Mesendoderm (in vitro differentiated cells): ENCODE data around the gene NFIA.

Experiments
- DNase-seq: peaks from one replicate; pipeline ENCODE4 v3.0.0; 2013
- H2AK5ac ChIP-seq: 2 replicates; pipeline ENCODE4 v1.6.1; 2013; ENCODE audit warnings: low read length, inconsistent platforms
- H2BK120ac ChIP-seq: 2 replicates; pipeline ENCODE4 v1.6.1; 2013; ENCODE audit warnings: low read depth, mild to moderate bottlenecking, low read length, moderate library complexity, mixed read lengths
- H2BK15ac ChIP-seq: replicated peaks from 2 replicates; pipeline ENCODE4 v1.6.1; 2013; ENCODE audit warnings: low read depth, mild to moderate bottlenecking, moderate library complexity
- H2BK5ac ChIP-seq: 2 replicates; pipeline ENCODE4 v1.6.1; 2013; ENCODE audit warnings: low read length, inconsistent platforms
- H3K18ac ChIP-seq: 2 replicates; pipeline ENCODE4 v1.6.1; 2013; ENCODE audit warnings: mild to moderate bottlenecking, low read length, mixed read lengths
- H3K23ac ChIP-seq: one replicate; pipeline ENCODE4 v1.6.1; 2013; ENCODE audit warnings: low read length
- H3K27ac ChIP-seq: 2 replicates; pipeline ENCODE4 v1.5.1; 2013; ENCODE audit warnings: low read depth, mild to moderate bottlenecking, inconsistent platforms, low read length, moderate library complexity
- H3K27me3 ChIP-seq: 2 replicates; pipeline ENCODE4 v1.6.1; 2013; ENCODE audit warnings: low read length, control low read depth, mild to moderate bottlenecking, inconsistent platforms; ENCODE audit not compliant: insufficient read depth, poor library complexity
- H3K36me3 ChIP-seq: 2 replicates; pipeline ENCODE4 v1.6.1; 2013; ENCODE audit warnings: low read length, inconsistent platforms; ENCODE audit not compliant: control insufficient read depth, insufficient read depth
- H3K4ac ChIP-seq: one replicate; pipeline ENCODE4 v1.6.1; 2013; ENCODE audit warnings: low read depth, mild to moderate bottlenecking, low read length, moderate library complexity
- H3K4me1 ChIP-seq: 2 replicates; pipeline ENCODE4 v1.6.1; 2013; ENCODE audit warnings: low read depth, low read length, inconsistent platforms; ENCODE audit not compliant: control insufficient read depth
- H3K4me2 ChIP-seq: 2 replicates; pipeline ENCODE4 v1.6.1; 2013; ENCODE audit warnings: low read length
- H3K4me3 ChIP-seq: 2 replicates; pipeline ENCODE4 v1.5.1; 2013; ENCODE audit warnings: mild to moderate bottlenecking, low read length
- H3K56ac ChIP-seq: one replicate; pipeline ENCODE4 v1.6.1; 2013; ENCODE audit warnings: low read length
- H3K79me1 ChIP-seq: 2 replicates; pipeline ENCODE4 v1.6.1; 2013; ENCODE audit warnings: low read length, inconsistent platforms
- H3K79me2 ChIP-seq: 2 replicates; pipeline ENCODE4 v1.6.1; 2013; ENCODE audit warnings: mild to moderate bottlenecking, low read length; ENCODE audit not compliant: control insufficient read depth, insufficient read depth
- H3K9ac ChIP-seq: 2 replicates; pipeline ENCODE4 v1.6.1; 2013; ENCODE audit warnings: low read length, inconsistent platforms
- H4K5ac ChIP-seq: one replicate; pipeline ENCODE4 v1.6.1; 2013; ENCODE audit warnings: low read length
- H4K8ac ChIP-seq: one replicate; pipeline ENCODE4 v1.6.1; 2013; ENCODE audit warnings: low read depth, mild to moderate bottlenecking, control low read depth, low read length, moderate library complexity
- WGBS: extraction: QIAGEN DNeasy Blood & Tissue Kit; methylation state at CpG from one replicate; pipeline ENCODE4 v1.1.7; 2013; ENCODE audit warnings: low lambda C conversion rate, missing lambda C conversion rate; ENCODE audit not compliant: insufficient coverage; ENCODE audit errors: extremely low coverage; 5-methylcytosine and 5-hydroxymethylcytosine counted together

NFIA gene

GRCh38 chr1:61156576-61157467, 74.5 kb downstream of the NFIA start:
- no peak overlapping the region for H3K9ac ChIP-seq
- no peak overlapping the region for H4K5ac ChIP-seq
- H3K27me3 ChIP-seq: no peaks in the 10 kb centered on the region
- H3K79me2 ChIP-seq: no peaks in the 10 kb centered on the region
- no peak overlapping the region for H3K4me3 ChIP-seq
- no peak overlapping the region for H3K4me2 ChIP-seq
- H4K8ac ChIP-seq: no peak overlapping the region
- no peak for DNase-seq
- no peak overlapping the region for H3K23ac ChIP-seq
- no peak overlapping the region for H3K18ac ChIP-seq
- no peak overlapping the region for H2BK5ac ChIP-seq
- H2BK15ac ChIP-seq: no peak overlapping the region
- no peak overlapping the region for H3K4ac ChIP-seq
- H2AK5ac ChIP-seq: no peak overlapping the region
- H3K4me1 ChIP-seq: no peaks in the 10 kb centered on the region
- WGBS: no CpG with 5 or more reads among the region's 4 CpGs
- no peaks in the 10 kb centered on the region for H3K79me1 ChIP-seq
- H3K56ac ChIP-seq: no peak overlapping the region
- H3K36me3 ChIP-seq: no peaks in the 10 kb centered on the region
- H3K27ac ChIP-seq: no peak overlapping the region
- H2BK120ac ChIP-seq: no peak overlapping the region

- H2BK120ac ChIP-seq: no peak overlapping the region
- H3K36me3 ChIP-seq: no peaks in the 10 kb centered on the region
- H4K8ac ChIP-seq: no peak overlapping the region
- no peak overlapping the region for H3K56ac ChIP-seq
- H3K79me2 ChIP-seq: no peaks in the 10 kb centered on the region
- no peak for DNase-seq
- H4K5ac ChIP-seq: no peak overlapping the region
- H3K4me3 ChIP-seq: no peak overlapping the region
- H3K18ac ChIP-seq: no peak overlapping the region
- no peaks in the 10 kb centered on the region for H3K79me1 ChIP-seq
- no peak overlapping the region for H2AK5ac ChIP-seq
- H3K27ac ChIP-seq: no peak overlapping the region
- H3K23ac ChIP-seq: no peak overlapping the region
- no peak overlapping the region for H2BK5ac ChIP-seq
- no peak overlapping the region for H3K4ac ChIP-seq
- no peak overlapping the region for H3K9ac ChIP-seq
- no peak overlapping the region for H3K4me2 ChIP-seq
- no peaks in the 10 kb centered on the region for H3K27me3 ChIP-seq
- no peaks in the 10 kb centered on the region for H3K4me1 ChIP-seq
- H2BK15ac ChIP-seq: no peak overlapping the region
- WGBS: no CpG with 5 or more reads among the region's 3 CpGs
Measured at GRCh38 chr1:61157468-61157987, 75.2 kb downstream of the NFIA start.

- no peaks in the 10 kb centered on the region for H3K36me3 ChIP-seq
- H2BK5ac ChIP-seq: no peak overlapping the region
- no peak overlapping the region for H3K9ac ChIP-seq
- WGBS: no CpG with 5 or more reads among the region's 3 CpGs
- H3K79me2 ChIP-seq: no peaks in the 10 kb centered on the region
- H3K56ac ChIP-seq: no peak overlapping the region
- no peak for DNase-seq
- H2BK120ac ChIP-seq: no peak overlapping the region
- H3K18ac ChIP-seq: no peak overlapping the region
- no peak overlapping the region for H3K4ac ChIP-seq
- H4K8ac ChIP-seq: no peak overlapping the region
- no peak overlapping the region for H3K4me2 ChIP-seq
- H3K4me3 ChIP-seq: no peak overlapping the region
- no peak overlapping the region for H4K5ac ChIP-seq
- H3K23ac ChIP-seq: no peak overlapping the region
- H2AK5ac ChIP-seq: no peak overlapping the region
- no peak overlapping the region for H2BK15ac ChIP-seq
- H3K27me3 ChIP-seq: no peaks in the 10 kb centered on the region
- no peaks in the 10 kb centered on the region for H3K4me1 ChIP-seq
- H3K27ac ChIP-seq: no peak overlapping the region
- no peaks in the 10 kb centered on the region for H3K79me1 ChIP-seq
Measured at GRCh38 chr1:61158591-61158990, 76.2 kb downstream of the NFIA start.

DNA sequence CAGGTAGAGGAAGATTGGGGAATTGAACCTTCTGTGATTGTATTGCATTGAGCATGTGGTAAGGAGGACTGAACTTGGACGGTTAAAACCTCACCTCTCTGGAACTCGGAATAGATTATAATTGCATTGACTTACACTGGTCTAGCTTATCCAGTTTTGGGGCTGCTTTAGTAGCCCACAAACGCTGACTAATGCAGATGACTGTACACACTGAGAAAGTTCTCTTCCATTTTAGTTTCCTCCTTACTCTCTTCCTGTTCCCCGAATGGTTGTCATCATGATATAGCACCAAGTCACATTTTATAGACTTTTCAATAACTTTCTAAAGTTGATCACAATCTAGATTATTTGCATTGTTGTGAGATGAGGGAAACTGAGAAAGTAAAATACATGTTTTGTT, 78.2 kb downstream of the NFIA start:
- DNase-seq: no peak
- Histone ChIP-seq H4K5ac (no peak overlapping the region), H3K36me3 (no peaks in the 10 kb centered on the region), H3K4me3 (no peak overlapping the region), H2BK15ac (no peak overlapping the region), H2BK120ac (no peak overlapping the region), H3K56ac (no peak overlapping the region), H3K4me2 (no peak overlapping the region), H3K79me2 (no peaks in the 10 kb centered on the region), H3K18ac (no peak overlapping the region), H3K4me1 (no peaks in the 10 kb centered on the region), H3K9ac (no peak overlapping the region), H3K79me1 (no peaks in the 10 kb centered on the region), H3K27me3 (no peaks in the 10 kb centered on the region), H4K8ac (no peak overlapping the region), H3K23ac (no peak overlapping the region), H3K27ac (no peak overlapping the region), H2BK5ac (no peak overlapping the region), H3K4ac (no peak overlapping the region), H2AK5ac (no peak overlapping the region)
- no CpG with 5 or more reads among the region's 4 CpGs for WGBS

DNA sequence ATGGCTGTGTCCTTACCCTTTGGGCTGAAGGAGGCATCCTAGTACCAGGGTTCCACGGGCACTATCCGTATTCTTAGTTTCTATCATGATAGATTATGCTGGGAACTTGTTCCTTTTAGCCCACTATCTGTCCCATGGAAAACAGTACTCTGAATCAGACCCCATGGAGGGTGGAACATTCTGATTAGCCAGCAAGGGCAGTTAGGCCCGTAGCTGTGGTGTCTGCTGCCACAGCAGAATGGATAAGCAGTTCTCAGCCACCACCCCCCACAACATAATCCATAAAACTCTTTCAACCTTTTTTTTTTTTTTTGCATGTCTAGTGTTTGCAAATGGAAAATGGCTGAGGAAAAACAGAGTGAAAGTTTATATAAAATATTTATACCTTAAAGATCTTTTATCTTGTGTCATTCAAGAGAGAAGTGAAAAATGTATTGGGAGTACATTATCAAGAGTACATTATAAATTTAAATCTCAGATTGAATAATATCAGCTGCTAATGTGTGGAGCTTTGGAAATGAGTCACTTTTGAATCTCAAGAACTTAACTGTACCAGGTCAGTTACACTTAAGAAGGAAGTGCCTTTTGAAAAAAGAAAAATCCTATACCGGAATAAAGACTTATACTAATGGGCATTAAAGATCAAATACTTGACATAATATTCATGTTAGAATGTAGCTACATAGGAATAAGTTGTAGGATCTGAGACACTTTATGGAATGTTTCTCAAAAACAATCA, 80.3 kb downstream of the NFIA start:
- no CpG with 5 or more reads among the region's 4 CpGs for WGBS
- Histone ChIP-seq H2BK15ac (no peak overlapping the region), H2BK5ac (no peak overlapping the region)

More for the DNA sequence above, 80.3 kb downstream of the NFIA start:
- no peaks in the 10 kb centered on the region for H3K4me1 ChIP-seq
- H3K4ac ChIP-seq: no peak overlapping the region
- no peaks in the 10 kb centered on the region for H3K79me2 ChIP-seq
- H2AK5ac ChIP-seq: no peak overlapping the region
- no peak overlapping the region for H3K4me2 ChIP-seq
- H3K4me3 ChIP-seq: no peak overlapping the region
- no peaks in the 10 kb centered on the region for H3K79me1 ChIP-seq
- H2BK120ac ChIP-seq: no peak overlapping the region
- H3K36me3 ChIP-seq: no peaks in the 10 kb centered on the region
- H3K27me3 ChIP-seq: no peaks in the 10 kb centered on the region
- H3K56ac ChIP-seq: no peak overlapping the region
- H3K23ac ChIP-seq: no peak overlapping the region
- H3K18ac ChIP-seq: no peak overlapping the region
- H4K8ac ChIP-seq: no peak overlapping the region
- H4K5ac ChIP-seq: no peak overlapping the region
- H3K27ac ChIP-seq: no peak overlapping the region
- no peak overlapping the region for H3K9ac ChIP-seq
- peak; percentile 62 for DNase-seq
